T-helper 1 cell treated with Interleukin-12 subunit alpha and Interleukin-12 subunit beta and Interleukin-4 antibody, amounts not matched to agents 30 μg/mL and 1 μg/mL, for 36 hours (primary cell): Measurements from ENCODE around the gene MZT2B.
A peak's percentile ranks its signal among the peaks of the same experiment; 100 is the strongest.
"Not testable (repeated sequence)": the region's sequence is repeated elsewhere in the genome, so short reads cannot be mapped to it uniquely, and the experiment has no call there.

ENCODE experiments used
- H3K27ac Mint-ChIP-seq: one replicate; pipeline ENCODE4 v1.8.0; 2021; ENCODE audit warnings: mild to moderate bottlenecking, mixed read lengths
- H3K27me3 Mint-ChIP-seq: one replicate; pipeline ENCODE4 v1.8.0; 2021; ENCODE audit warnings: low read depth, mixed read lengths
- H3K36me3 Mint-ChIP-seq: one replicate; pipeline ENCODE4 v1.8.0; 2021; ENCODE audit warnings: low read depth, mixed read lengths
- H3K4me1 Mint-ChIP-seq: one replicate; pipeline ENCODE4 v1.8.0; 2021; ENCODE audit warnings: low read depth, mixed read lengths
- H3K4me3 Mint-ChIP-seq: one replicate; pipeline ENCODE4 v1.8.0; 2021; ENCODE audit warnings: mild to moderate bottlenecking, moderate library complexity, mixed read lengths
- H3K9me3 Mint-ChIP-seq: one replicate; pipeline ENCODE4 v1.8.0; 2021; ENCODE audit warnings: mixed read lengths

The MZT2B gene, protein sequence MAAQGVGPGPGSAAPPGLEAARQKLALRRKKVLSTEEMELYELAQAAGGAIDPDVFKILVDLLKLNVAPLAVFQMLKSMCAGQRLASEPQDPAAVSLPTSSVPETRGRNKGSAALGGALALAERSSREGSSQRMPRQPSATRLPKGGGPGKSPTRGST

DNA sequence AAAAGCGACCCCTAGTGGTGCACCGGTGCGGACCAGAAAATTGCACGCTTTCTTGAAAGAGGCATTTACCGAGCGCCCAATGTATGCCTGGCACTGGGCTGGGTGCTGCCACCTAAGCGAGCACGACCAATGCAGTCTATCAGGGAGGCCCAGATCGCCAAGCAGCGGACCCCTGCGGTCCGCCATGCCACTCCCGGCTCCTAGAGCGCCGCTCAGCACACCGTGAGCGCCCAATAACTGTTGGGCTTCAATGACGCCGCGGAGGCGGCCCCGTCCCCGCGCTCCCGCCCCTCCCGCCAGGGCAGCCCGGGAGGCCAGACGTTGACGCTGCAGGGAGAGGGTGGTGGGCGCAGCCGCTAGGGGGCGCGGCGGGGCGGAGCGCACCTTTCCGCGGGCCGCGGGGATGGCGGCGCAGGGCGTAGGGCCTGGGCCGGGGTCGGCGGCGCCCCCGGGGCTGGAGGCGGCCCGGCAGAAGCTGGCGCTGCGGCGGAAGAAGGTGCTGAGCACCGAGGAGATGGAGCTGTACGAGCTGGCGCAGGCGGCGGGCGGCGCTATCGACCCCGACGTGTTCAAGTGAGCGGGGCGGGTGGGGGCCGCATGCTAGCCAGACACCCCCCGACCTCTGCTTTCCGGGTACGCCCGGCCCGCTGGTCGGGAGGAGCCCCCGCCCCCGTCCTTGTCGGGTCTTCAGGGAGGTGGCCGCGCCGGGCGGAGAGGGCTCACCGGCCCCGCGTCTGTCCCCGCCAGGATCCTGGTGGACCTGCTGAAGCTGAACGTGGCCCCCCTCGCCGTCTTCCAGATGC, at the start of gene MZT2B:
Gene MZT2B, plus strand, starts transcription at position 383 of the 803 bp plus-strand sequence. Its CDS starts 21 bp downstream, at position 404.
- Mint-ChIP-seq H3K4me1 (peaks cover 15% of the 10 kb centered on the region), H3K27ac (peak within 1 kb of the TSS; percentile 95)
- H3K9me3 Mint-ChIP-seq = not testable (repeated sequence)

DNA sequence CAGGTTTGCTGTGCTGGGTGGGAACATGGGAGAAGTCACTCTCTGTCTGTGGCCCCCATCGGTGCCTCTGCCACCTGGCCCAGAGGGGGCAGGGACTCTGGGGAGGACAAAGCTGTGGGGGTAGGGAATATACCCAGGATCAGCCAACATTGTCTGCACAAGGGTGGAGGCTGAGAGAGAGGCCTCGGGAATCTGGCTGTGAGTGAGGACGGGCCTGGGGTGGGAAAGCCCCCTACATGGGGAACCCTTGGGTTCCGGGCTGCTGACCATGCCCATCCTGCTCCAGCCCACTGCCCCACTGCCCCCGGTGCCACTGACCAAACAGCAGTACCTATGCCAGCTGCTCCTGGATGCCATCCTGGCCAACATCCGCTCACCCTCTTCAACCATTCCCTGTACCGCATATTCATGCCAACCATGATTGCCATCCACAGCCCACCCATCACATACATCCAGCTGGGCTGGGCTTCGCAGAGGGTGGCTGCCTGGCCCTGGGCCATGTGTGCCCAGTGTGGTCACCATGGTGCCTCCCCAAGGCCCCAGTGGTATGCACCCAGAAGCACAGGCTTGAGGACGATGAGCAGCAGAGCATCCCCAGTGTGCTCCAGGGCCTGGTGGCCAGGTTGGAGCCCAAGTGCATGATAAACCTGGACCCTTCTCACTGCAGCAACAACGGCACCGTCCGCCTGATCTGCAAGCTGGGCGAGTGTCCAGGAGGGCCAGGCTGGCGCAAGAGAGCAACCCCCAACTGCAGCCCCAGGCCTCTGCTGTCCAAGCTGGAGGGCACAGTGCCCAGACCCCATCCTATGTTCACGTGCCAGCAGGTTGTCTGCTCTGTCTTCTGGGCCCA, 46.1 kb upstream of the MZT2B start:
- Mint-ChIP-seq H3K4me1 (no peaks in the 10 kb centered on the region), H3K9me3 (no peaks in the 10 kb centered on the region), H3K27me3 (no peaks in the 10 kb centered on the region), H3K4me3 (no peak overlapping the region), H3K36me3 (no peaks in the 10 kb centered on the region), H3K27ac (no peak overlapping the region)

More for the DNA sequence above, at the start of gene MZT2B:
- H3K36me3 Mint-ChIP-seq, H3K27me3 Mint-ChIP-seq: not testable (repeated sequence)
- H3K4me3 Mint-ChIP-seq = peak within 1 kb of the TSS; percentile 90

DNA sequence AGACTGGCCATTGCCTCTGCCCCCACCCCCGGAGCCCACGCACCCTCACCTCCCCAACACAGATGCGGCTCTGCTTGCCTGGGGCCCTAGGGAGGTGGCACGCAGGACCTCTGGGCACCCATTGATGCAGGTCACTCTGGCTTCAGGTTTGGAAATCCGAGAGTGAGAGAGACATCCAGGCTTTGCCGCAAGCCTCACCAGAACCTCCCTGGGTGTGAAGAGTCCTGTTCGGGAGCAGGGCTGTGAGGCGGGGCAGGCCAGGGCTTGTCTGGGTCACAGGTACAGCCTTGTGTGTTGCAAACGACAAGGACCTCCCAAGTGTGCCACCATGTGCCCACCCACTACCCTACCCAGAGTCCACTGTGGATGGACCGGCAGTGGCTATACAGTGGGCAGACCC, 45.5 kb upstream of the MZT2B start:
- not testable (repeated sequence) for H3K4me3 Mint-ChIP-seq, H3K4me1 Mint-ChIP-seq, H3K27ac Mint-ChIP-seq, H3K27me3 Mint-ChIP-seq, H3K36me3 Mint-ChIP-seq, H3K9me3 Mint-ChIP-seq

DNA sequence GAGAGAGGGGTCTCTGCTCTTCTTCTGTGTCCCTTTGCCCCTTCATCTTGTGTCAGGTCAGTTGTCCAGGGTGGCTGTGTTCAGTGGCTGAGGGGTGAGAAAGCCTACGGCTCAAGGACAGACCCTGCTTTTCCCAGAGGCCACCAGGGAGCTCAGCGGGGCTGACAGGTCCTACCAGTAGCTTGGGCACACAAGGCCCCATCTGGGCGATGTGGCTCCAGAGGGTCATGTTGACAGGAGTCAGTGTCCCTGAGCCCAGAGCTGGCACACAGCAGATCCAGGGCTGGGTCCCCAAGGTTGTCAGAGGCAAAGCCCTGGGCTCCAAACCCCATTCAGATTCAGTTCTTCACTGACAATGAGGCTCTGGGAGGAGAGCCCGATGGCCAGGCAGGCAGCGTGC, 44.9 kb upstream of the MZT2B start:
- not testable (repeated sequence) for H3K9me3 Mint-ChIP-seq

DNA sequence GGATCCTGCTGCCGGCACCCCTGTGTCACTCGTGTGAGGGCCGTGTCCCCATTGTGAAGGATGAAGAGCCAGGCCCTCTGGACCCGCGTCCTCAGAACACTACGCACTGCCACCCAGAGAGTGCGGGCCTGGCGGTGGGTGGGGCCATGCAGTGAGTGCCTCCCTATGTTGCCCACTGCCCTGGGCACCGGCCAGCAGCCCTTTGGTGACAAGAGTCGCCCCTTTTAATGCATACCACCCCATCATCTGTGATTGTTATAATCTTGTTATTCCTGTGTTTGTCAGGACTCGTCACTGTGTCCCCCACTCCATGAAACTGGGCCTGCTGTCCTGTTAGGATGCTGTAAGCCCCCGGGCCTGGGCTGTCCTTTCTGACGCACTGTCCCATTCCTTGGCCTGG, 43.7 kb upstream of the MZT2B start:
- not testable (repeated sequence) for H3K4me3 Mint-ChIP-seq, H3K27ac Mint-ChIP-seq, H3K36me3 Mint-ChIP-seq, H3K9me3 Mint-ChIP-seq, H3K4me1 Mint-ChIP-seq, H3K27me3 Mint-ChIP-seq

More for the DNA sequence above, 44.9 kb upstream of the MZT2B start:
- not testable (repeated sequence) for H3K4me1 Mint-ChIP-seq, H3K27ac Mint-ChIP-seq, H3K27me3 Mint-ChIP-seq, H3K36me3 Mint-ChIP-seq, H3K4me3 Mint-ChIP-seq

DNA sequence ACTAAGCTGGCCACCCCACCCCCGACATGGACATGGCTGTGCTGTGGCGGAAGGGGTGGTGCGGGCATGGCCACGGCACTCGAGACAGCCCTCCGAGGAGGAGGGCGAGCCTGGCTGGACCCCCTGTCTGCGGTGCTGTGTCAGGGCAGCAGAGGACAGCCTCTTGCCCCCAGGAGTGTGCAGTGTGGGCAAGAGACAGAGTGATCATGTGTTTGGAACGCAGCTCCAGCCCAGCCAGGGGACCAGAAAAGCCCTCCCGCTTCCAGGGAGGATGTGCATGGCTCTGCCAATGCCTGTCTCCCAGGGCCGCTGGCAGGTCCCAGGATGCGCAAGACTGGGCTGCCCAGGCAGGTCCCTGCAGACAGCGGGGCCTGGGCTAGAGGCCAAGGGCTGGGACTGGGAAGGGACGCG, 43.2 kb upstream of the MZT2B start:
- not testable (repeated sequence) for H3K4me1 Mint-ChIP-seq, H3K4me3 Mint-ChIP-seq, H3K9me3 Mint-ChIP-seq, H3K27me3 Mint-ChIP-seq, H3K27ac Mint-ChIP-seq, H3K36me3 Mint-ChIP-seq

DNA sequence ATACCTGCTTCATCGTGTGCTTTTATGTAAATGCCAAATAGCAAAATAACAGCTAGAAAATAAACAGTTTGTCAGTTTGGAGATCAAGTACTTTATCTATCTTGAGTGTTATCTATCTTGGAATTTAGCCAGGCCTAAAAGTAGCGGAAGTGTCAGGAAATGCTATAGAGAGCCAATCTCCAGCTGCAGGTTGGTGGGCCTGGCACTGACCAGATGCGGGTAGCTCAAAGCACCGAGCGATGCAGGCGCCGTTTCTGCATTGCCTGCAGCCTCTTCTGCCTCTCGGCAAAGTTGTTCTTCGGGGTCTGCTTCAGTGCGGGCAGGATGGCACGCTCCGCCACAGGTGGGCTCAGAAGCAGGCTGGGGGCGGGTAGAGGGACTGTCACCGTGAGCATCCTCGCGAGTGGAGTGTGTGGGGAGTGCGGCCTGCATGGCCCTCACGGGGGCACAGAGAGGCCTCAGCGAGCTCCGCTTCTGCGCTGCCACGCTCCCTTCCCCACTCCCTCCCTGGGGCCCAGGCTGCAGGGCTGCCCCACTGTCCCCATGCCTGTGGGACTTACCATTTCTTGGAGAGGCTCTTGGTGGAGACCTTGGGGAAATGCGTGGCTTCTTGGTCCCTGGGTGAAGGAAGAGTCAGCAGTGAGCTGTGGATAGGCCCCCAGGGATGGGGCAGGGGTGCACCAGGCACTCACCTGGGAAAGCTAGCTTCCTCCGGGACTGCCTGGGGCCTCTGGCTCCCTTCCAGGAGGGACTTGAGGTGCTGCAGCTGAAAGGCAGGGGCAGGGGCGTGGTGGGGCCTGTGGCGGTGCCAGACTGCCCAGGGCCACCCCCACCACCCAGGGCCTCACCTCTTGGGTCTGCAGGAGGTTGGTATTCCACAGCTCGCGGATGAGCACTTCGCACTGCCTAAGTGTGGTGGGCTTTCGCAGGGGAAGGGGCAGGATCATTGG, 42.5 kb upstream of the MZT2B start:
- not testable (repeated sequence) for H3K27ac Mint-ChIP-seq, H3K9me3 Mint-ChIP-seq, H3K27me3 Mint-ChIP-seq, H3K36me3 Mint-ChIP-seq, H3K4me3 Mint-ChIP-seq, H3K4me1 Mint-ChIP-seq

DNA sequence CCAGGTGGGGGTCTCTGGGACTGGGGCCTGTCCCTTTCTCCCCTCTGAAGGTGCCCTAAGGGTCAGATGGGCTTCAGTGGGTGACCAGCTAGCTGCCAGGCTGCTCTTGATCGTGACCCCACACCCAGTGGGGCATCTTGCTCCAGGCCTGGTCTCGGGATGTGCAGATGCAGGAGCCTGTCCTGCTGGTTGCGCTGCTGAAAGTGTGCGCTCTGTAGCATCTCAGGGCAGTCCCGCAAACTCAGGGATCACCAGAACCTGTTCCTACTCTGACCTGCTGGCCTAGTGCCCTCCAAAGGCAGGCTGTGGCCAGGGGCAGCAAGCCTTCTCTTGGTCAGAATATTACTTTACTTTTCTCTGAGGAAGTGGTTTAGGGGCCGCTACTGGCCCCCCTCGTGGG, 41.5 kb upstream of the MZT2B start:
- H3K9me3 Mint-ChIP-seq, H3K4me1 Mint-ChIP-seq, H3K4me3 Mint-ChIP-seq, H3K36me3 Mint-ChIP-seq, H3K27ac Mint-ChIP-seq, H3K27me3 Mint-ChIP-seq: not testable (repeated sequence)

DNA sequence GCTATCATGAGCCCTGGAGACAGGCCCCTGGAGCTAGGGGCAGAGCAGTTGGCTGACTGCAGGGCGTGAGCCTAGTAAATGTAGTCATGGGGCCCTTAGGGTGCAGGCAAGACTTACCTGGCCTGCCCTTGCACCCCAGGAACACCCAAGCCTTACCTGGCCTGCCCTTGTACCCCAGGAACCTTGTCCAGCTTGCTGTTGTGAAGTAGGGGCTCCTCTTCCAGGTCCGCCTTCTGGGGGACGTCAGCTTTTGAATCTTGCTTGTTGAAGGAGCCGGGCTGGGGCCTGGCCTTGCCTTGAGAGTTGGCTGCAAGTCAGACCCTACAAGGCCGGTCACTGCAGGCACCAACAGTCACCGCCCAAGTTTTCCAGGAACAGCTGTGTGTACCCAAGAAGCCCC, 41.1 kb upstream of the MZT2B start:
- not testable (repeated sequence) for H3K36me3 Mint-ChIP-seq, H3K27ac Mint-ChIP-seq, H3K4me3 Mint-ChIP-seq

DNA sequence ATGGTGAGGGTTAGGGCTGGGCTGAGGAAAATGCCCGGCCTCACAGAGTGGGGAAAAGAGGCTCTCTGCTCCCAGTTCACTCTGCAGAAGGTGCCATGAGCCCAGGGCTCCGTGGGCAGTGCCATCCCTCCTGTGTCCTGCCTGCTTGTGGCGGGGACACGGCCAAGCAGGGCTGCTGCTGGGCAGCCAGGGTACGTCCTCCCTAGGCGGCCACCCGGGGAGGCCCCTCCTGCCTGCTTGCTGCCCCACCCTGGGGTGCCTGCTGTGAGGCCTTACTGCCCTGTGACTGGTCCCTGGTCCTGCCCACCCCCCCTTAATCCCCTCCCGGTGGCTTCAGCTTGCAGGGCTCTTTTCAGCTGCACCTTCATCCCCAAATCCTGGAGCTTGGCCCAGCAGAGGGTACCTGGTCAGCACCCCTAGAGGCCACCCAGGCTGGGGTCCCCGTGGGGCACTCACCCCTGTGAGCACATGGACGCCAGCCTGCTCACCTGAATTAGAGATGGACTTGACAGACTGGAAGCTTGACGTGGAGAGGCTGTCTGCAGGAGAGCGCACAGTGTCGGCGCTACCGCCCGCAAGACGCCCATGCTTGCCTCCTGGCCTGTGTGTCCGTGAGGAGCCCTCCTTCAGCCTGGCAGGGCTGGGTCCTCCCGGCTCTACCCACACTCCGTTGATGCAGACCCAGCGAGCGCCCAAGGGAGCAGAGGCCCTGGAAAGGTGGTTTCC, 40.3 kb upstream of the MZT2B start:
- not testable (repeated sequence) for H3K9me3 Mint-ChIP-seq, H3K4me3 Mint-ChIP-seq, H3K27ac Mint-ChIP-seq

More for the DNA sequence above, 41.1 kb upstream of the MZT2B start:
- H3K4me1 Mint-ChIP-seq, H3K27me3 Mint-ChIP-seq, H3K9me3 Mint-ChIP-seq: not testable (repeated sequence)

DNA sequence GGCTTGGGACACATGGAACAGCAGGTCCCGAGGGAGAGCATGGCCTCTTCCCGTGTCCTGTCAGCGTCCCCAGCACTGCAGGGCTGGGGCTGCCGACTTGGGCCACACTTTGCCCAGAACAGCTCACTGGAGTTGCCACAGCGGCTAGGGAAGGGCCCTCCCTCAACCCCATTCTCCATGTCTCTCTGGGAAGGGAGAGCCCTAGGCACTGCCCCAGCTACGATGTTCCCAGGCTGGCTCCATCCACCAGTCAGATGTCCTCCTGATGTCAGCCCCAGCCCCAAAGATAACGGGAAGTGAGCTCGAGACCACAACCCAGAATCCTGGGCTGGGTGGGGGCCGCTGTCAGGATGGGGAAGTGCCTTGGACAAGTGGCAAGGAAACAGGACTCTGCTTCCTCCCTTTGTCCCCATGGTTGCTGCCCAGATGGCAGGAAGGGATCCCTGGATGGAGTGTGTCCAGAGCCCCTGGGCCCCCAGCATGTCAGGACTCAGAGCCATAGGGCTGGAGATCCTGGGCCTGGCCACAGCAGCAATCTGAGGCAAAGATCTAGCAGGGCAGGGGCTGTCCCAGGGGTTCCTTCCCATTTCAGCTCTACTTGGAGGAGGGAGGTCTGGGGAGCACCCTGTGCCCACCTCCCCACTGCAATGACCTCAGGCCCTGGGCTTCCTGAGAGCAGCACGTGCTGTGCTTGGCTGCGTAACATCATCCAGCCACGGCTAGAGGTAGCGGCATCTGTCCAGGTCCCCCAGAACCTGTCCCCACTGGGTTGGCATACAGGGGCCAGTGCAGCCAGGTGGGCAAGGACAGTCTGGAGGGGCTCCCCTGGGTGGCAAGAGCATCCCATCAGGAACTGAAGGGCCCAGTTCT, 39.4 kb upstream of the MZT2B start:
- H3K9me3 Mint-ChIP-seq, H3K27ac Mint-ChIP-seq: not testable (repeated sequence)

More for the DNA sequence above, 40.3 kb upstream of the MZT2B start:
- not testable (repeated sequence) for H3K4me1 Mint-ChIP-seq, H3K36me3 Mint-ChIP-seq, H3K27me3 Mint-ChIP-seq

DNA sequence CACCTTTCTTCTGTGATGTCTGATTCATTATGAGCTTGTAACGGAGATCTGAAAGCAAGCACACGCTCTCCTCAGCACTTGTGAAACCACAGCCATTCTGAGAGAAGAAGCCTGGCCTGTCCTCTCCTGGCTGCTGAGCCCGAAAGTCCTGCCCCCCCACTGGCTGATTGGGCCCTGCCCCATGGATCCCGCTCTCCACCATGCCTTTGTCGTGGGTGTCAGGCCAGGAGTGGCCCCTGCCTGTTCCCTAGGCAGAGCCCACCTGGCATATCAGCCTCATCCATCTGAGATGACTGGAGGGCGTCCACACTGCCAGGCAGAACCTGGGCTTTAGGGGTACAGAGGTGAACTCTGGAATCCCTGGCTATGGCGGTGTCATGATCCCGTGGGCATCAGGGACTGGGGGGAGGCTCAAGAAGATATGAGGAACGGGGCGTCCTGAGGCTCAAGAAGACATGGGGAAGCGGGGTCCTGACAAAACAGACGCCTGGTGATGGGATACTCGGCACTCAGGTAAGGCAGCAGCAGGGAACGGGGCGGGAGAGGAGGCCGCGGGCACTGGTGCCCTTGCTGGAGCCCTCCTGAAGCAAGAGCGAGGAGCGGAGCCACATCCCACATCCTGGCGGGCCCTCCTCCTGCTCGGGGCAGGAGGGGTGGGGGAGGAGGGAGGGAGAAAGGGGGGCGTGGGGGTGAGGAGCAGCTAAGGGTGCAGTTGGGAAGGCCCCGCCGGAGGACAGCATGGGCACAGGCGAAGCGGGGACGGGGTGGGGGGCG, 38.6 kb upstream of the MZT2B start:
- peaks cover 11% of the 10 kb centered on the region for H3K4me1 Mint-ChIP-seq
- H3K9me3 Mint-ChIP-seq, H3K27me3 Mint-ChIP-seq, H3K36me3 Mint-ChIP-seq: not testable (repeated sequence)
- peak overlapping the region; percentile 6 for H3K27ac Mint-ChIP-seq
- peak overlapping the region; percentile 73 for H3K4me3 Mint-ChIP-seq

More for the DNA sequence above, 39.4 kb upstream of the MZT2B start:
- H3K36me3 Mint-ChIP-seq, H3K4me3 Mint-ChIP-seq, H3K27me3 Mint-ChIP-seq, H3K4me1 Mint-ChIP-seq: not testable (repeated sequence)
